GM19240 (cell line): ENCODE results near the gene NCK1.
"Not testable (repeated sequence)": the region's sequence is repeated elsewhere in the genome, so short reads cannot be mapped to it uniquely, and the experiment has no call there.

Experiments used
- DNase-seq: peaks from one replicate; pipeline ENCODE4 v3.0.0; 2011; ENCODE audit warnings: low spot score; ENCODE audit not compliant: insufficient read length

Gene NCK1

GRCh38 chr3:136862617-136863322, 762 bp downstream of the NCK1 start:
- no peak for DNase-seq

- DNase-seq, result no peak
Observed at GRCh38 chr3:136869282-136869681, 7.3 kb downstream of the NCK1 start.

GRCh38 chr3:136872258-136872657, 10.2 kb downstream of the NCK1 start:
- DNase-seq, result not testable (repeated sequence)

GRCh38 chr3:136879510-136879909, 17.5 kb downstream of the NCK1 start:
- not testable (repeated sequence) for DNase-seq

GRCh38 chr3:136882571-136882970, 20.6 kb downstream of the NCK1 start:
- DNase-seq, result no peak

- DNase-seq, result no peak
Observed at GRCh38 chr3:136883967-136884720, 22.1 kb downstream of the NCK1 start.

GRCh38 chr3:136885357-136886213, 23.6 kb downstream of the NCK1 start:
- DNase-seq, result no peak

- DNase-seq, result no peak
Observed at GRCh38 chr3:136889947-136890346, 27.9 kb downstream of the NCK1 start.

GRCh38 chr3:136891934-136892855, 30.2 kb downstream of the NCK1 start:
- DNase-seq, result no peak

- DNase-seq, result no peak
Observed at GRCh38 chr3:136893848-136894443, 31.9 kb downstream of the NCK1 start.

GRCh38 chr3:136897171-136897570, 35.2 kb downstream of the NCK1 start:
- not testable (repeated sequence) for DNase-seq

GRCh38 chr3:136898549-136898948, 36.5 kb downstream of the NCK1 start:
- no peak for DNase-seq

- DNase-seq, result no peak
Observed at GRCh38 chr3:136898954-136899353, 36.9 kb downstream of the NCK1 start.

GRCh38 chr3:136899622-136900158, 37.7 kb downstream of the NCK1 start:
- no peak for DNase-seq

GRCh38 chr3:136900694-136901093, 38.7 kb downstream of the NCK1 start:
- not testable (repeated sequence) for DNase-seq

- DNase-seq, result no peak
Observed at GRCh38 chr3:136901391-136901790, 39.4 kb downstream of the NCK1 start.

- DNase-seq, result not testable (repeated sequence)
Observed at GRCh38 chr3:136902530-136902929, 40.5 kb downstream of the NCK1 start.

GRCh38 chr3:136903899-136904298, 41.9 kb downstream of the NCK1 start:
- no peak for DNase-seq

- DNase-seq, result no peak
Observed at GRCh38 chr3:136904746-136905145, 42.7 kb downstream of the NCK1 start.

GRCh38 chr3:136905549-136905948, 43.5 kb downstream of the NCK1 start:
- DNase-seq, result no peak
